GM19099 (cell line): Measurements from ENCODE around the gene PRDX2.

Experiments used
- POLR2A ChIP-seq: IDR thresholded peaks from 3 replicates; pipeline ENCODE4 v1.6.1; 2011; ENCODE audit warnings: low read depth; ENCODE audit not compliant: insufficient read length; ENCODE audit errors: extremely low read depth

Gene PRDX2

DNA sequence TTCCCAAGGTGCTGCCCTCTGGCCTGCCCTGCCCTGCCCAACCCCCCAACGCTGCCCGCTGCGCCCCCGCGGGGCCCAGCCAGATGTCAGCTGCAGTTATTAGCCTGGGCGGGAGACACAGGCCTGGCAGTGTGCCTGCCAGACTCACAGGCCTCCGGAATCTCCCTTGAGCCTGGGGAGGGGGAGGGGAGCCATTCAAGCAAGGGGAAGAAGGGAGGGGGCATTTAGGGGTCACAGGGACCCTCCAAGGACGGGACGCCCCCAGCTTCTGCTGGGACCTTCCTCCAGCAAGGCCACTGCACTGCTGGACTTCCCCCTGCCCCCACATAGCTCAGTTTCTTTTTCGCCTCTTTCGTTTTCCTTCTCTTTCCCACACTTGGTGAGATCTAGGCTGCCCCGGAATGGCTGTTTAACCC lies 12.9 kb downstream of the PRDX2 start:
- no peak for TF ChIP-seq POLR2A

DNA sequence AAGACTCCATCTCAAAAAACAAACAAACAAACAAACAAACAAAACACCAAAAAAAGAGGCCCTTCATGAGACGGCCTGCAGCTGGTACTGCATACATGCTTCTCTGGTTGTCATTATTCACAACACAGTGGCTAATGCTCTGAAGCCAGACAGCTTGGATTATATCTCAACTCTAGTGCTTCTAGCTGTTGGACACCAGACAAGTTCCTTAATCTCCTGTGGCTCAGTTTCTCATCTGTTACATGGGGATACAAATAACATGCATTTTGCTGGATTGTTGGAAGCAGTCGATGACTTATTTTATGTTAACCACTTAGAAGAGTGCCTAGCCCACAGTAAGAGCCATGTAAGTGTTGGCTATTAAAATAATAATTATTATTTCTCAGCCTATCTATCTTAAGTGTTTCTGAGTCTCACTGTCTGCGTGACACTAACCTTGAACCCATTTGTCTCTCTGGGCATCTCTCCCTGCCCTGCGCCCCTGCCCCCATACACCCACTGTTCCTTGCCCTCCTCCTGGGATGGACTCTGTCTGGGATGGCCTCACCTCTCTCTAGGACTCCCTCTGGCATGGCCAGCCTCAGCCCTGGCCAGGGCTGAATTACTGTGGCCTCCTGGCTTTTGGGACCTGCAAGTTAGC lies 13.4 kb downstream of the PRDX2 start:
- TF ChIP-seq POLR2A, result no peak

DNA sequence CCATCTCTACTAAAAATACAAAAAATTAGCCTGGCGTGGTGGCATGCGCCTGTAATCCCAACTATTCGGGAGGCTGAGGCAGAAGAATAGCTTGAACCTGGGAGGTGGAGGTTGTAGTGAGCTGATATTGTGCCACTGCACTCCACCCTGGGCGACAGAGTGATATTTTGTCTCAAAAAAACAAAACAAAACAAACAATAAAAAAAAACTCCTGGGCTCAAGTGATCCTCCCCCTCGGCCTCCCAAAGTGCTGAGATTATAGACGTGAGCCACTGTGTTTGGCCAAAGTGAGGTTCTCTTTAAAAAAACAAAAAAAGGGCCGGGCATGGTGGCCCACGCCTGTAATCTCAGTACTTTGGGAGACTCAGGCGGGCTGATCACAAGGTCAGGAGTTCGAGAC lies 14.1 kb downstream of the PRDX2 start:
- no peak for TF ChIP-seq POLR2A

DNA sequence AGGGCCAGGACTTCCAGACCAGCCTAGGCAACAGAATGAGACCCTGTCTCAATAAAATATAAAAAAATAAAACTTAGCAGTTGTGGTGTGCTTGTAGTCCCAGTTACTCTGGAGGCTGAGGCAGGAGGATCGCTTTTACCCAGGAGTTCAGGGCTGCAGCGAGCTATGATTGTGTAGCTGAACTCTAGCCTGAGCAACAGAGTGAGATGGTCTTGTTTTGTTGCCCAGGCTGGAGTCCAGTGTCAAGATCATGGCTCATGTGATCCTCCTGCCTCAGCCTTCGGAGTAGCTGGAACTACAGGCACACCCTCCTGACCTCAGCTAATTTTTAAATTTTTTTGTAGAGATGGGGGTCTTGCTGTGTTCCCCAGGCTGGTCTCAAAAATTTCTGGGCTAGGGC lies 14.6 kb downstream of the PRDX2 start:
- TF ChIP-seq POLR2A, result no peak

DNA sequence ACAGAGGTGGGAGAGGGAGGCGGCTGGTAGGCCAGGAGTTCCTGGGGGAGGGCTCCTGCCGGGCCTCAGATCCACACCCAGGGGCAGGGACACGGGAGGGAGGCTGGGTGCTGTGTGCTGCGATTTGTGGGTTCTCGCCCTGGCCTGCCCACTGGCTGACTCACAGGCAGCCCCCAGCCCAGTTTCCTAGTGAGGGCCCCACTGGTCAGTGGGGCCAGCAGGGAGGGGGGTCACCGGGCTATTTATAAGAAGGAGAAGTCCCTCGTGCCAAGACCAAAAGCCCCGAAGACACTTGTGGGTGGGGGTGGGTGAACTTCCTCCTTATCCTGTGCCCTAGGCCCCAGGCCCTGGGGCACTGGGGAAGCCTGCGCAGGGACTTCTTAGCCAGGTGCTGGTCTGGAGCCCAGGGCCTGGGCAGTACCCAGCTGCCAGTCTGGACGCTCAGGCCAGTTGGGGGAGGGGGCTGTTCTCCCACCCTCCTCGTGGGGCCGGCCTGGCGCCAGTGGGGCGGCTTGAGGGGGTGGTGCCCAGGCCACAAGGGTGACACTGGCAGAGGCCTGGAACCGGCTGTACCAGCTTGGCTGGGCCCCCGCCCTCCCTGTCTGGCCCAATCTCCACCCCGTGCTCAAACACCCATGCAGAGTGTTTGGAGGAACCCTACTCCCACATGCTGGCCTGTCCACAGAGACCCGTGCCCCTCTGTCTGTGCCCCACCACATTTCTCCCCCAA lies 15.3 kb downstream of the PRDX2 start:
- no peak for TF ChIP-seq POLR2A

DNA sequence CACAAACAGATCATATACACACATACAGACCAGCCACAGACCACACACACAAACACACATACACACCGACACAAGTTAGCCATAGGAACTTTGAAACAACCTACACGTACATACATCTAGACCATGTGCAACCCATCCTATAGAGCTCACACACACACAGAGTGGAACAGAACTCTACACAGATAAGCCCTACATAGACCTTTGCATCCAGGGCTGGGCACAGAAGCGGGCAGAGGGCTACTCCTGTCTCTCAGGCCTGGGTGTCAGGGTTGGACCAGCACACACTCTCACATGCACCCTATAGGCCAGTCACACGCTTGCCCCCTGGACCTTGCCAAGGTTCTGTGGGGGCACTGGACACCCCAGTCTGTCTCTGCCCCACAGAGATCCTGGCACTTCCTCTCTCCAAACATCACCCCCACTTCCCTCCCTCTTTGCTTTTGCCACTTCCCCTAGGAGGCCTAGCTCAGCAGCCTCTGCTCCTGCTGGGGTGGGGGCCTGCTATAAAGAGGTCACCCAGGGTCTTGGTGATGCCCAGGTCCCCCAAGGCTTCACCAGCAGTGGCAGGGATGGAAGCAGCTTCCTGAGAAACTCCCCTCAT lies 16.1 kb downstream of the PRDX2 start:
- TF ChIP-seq POLR2A, result no peak

DNA sequence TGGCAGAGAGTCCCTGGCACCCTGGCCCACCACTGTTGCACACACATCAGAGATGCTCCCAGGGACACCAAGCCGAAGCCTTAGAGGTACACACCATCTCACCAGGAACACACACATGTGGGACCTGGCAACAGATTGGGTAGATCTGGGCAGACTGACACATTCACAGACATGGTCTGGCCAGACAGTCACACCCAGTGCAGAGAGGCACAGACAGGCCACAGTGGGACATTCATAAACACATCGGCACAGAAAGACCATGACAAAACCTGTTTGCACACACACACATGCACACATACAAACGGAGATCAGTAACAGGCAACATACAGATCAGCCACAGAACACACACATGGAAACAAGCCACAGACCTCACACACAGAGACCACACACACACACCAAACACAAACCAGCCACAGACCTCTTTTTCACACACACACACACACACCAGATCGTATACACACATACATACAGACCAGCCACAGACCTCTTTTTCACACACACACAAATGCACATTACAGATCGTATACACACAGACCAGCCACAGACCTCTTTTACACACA lies 16.6 kb downstream of the PRDX2 start:
- TF ChIP-seq POLR2A, result no peak

DNA sequence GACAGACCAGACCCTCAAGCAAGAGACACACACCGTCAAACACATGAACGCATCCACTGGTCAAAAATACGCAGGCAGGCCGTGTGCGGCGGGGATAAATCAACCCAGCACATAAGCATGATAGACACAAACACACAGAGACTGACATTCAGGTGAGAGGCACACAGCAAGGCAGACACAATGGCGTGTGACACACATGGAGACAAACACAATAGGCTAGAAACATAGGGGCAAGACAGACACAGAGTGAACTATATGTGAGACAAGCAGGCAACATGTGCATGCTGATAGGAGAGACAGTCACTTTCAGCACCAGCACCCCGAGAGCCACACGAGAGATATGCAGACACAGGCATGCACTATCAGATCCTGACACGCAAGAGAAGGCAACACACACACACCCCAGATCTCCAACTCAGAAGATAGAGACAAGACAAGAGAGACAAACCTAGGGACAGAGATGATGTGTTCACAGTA lies 17.2 kb downstream of the PRDX2 start:
- peak; percentile 19 for TF ChIP-seq POLR2A

DNA sequence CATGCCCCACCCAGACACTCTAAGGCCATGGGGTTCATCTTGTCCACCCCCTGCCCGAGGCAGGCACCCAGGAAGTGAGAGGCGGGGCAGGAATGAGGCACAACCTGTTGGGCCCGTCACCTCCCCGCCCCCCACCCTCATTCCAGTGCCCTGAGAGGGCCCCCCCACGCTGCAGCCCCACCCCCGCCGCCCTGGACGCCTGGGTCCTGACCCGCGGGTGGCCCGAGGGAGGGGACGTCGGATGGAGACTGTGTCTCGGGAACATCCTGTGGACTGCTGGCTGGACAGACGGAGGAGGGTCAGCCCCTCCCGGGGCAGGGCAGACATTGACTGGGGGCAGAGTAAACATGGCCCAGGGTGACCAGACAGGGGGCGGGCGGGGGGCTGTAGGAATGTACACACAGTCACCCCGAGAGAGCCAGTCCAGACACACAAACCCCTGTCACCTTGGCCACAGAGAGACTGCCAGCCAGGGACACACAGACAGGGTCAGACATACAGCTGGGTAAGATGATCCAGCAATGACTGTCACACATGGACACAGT lies 17.7 kb downstream of the PRDX2 start:
- TF ChIP-seq POLR2A, result no peak

DNA sequence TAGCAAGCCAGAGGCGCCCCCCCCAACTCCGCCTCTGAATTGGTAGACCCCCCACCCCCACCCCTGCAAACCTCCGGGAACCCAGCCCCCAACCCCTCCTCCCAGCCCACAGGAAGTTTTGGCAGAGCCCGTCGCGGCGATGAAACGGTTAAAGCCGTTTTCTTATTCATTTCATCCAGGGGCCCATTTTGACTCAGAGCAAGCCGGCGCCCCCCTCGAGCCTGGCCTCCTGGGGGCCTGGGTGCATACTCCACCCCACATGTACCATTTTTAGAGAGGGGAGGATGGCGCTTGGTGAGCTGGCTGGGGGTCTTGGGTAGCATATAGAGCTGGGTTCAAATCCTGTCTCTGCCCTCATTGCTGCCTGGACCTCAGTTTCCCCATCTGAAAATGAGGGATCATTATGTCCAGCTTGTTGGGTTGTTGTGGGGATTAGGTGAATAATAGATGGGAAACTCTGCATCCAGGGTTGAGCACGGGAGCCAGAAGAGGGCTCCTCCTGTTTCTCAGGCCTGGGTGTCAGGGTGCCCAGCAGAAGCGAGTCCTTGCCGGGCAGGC lies 18.2 kb downstream of the PRDX2 start:
- no peak for TF ChIP-seq POLR2A

DNA sequence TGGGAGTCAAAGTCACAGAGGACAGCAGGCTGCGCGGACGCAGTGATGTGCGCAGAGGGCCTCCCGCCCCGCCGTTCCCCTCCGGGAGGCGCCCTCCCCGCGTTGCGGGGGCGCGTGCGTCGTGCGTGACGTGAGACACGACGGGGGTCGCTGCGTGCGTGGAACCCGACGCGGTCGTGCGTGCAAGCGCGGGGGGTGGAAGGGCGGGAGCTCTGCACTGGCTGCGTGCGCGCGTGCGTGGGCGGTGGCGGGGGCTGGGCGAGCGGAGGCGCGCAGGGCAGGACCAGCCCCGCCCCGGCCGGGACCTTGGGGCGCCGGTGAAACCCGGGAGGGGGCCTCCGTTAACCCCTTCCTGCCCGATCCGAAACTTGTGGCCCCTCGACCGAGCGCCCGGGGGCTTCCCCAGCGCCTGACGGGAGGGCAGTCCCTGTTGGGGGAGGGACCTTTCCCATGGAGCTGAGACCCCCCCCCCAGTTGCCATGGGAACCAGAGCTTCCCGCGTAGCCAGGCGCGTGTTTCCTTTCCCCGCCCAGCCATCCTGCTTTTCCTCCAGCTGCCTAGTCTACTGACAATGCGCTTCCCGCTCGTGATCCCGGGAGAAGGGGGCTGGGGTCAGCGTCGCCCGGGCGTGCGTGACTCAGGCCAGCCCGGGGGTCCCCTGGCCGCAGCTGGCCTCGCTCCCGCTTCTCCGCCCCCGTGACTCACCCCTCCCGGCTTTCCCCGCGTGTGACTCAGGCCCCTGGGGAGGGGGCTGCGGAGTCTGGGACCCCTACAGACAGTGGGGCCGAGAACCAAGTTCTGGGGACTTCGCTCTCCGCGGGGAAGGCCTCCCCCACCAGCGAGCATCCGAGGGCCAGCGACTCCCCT lies 18.9 kb downstream of the PRDX2 start:
- peak; percentile 71 for TF ChIP-seq POLR2A

DNA sequence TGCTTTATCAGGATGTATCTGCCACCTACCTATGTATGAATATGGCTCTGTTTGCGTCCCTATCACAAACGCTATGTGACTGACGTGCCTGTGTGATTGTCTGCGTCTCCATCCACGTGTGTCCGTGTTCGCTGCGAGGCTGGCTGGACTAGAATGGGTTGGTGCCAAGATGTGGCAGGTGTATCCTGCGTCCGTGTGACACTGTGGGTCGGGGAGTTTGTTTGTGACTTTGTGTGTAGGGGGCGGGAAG lies 19.5 kb downstream of the PRDX2 start:
- TF ChIP-seq POLR2A, result no peak

DNA sequence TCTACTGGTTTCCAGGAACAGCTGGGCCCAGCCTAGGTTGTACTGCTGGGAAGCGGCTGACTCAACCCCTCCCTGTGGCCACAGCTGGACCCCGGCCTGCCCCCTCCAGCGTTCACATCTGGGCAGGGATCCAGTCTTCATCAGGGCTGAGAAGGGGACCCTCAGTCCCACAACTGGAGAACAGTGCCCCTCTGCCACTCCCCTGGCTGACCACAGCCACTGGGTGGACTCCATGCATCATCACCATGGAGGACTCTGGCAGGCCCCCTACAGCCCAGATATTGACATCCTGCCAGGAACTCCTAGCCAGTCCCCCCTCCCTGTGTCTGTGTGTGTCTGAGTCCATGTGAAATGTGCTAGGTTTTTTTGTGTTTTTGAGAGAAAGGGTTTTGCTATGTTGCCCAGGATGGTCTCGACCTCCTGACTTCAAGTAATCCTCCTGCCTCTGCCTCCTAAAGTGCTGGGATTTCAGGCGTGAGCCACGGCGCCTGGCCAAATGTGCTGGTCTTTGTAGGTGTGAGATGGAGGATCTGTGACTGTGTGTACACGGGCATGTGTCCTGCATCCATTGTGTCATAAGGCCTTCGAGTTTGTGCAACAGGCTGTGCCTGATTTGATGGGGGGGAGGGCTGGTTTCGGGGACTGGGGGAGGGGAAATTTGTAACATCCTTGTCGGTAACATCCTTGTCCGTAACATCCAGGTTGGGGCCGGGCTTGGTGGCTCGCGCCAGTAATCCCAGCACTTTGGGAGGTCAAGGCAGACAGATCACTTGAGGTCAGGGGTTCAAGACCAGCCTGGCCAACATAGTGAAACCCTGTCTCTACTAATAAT lies 22.2 kb downstream of the PRDX2 start:
- TF ChIP-seq POLR2A, result no peak

DNA sequence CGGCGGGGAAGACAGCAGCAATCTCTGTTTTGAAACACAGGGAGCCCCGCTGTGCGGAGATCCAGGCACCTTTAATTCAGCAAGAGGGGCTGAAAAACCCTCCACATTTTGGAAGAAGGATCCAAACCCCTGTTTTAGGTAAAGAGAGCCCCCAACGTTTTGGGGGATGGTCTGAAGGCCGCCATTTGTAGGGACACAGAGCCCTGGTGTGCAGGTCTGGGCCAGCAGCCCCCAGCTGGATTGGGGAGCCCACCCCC lies 22.8 kb downstream of the PRDX2 start:
- TF ChIP-seq POLR2A, result no peak

DNA sequence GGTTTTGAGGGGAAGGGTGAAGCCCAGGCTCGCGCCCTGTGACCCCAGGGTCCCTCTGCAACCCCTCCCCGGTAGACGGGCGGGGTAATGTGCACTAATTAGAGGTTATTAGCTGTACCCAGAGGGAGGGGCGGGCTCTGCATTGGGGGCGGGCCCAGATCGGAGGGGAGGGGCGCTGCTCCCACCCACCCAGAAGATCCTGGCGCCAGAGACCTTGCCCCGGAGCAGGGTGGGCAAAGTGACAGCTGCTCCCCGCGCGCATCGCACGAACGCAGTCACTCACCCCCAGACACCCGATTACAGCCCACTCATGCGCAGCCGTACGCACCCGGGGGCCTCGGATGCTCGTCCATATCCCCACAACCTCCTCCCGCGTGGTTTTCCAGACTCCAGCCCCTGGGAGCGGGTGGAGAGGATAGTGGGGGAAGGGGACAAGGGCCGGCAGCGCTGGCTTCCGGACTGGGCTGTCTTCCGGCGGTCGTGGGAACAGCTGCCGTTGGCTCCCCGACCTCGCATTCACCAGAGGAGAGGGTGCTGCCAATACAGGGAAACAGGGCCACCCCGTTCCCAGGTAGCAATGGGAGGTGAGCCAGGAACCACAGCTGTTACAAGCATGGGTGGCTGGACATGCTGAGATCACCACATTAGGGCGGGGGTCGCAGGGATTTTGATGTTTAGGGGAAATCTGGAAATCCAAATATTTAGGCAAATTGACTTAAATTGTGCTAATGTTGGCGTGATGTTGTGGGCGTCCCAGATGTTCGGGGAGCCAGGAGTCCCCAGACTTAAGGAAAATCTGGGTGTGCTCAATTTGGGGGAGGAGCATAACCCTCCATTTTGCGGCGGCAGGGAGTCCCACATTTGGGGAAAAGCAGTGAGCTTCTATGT lies 23.3 kb downstream of the PRDX2 start:
- TF ChIP-seq POLR2A, result peak; percentile 69
